G401.6 (cell line): ENCODE data around the gene SLC30A5.
A peak's percentile ranks its signal among the peaks of the same experiment; 100 is the strongest.
"Not testable (repeated sequence)": the region's sequence is repeated elsewhere in the genome, so short reads cannot be mapped to it uniquely, and the experiment has no call there.

Source experiments
- FAIRE-seq: peaks from 2 replicates; lab custom pipeline; 2012; peaks lifted over from hg19 to GRCh38; lab: Jason Lieb, UNC

The SLC30A5 gene

DNA sequence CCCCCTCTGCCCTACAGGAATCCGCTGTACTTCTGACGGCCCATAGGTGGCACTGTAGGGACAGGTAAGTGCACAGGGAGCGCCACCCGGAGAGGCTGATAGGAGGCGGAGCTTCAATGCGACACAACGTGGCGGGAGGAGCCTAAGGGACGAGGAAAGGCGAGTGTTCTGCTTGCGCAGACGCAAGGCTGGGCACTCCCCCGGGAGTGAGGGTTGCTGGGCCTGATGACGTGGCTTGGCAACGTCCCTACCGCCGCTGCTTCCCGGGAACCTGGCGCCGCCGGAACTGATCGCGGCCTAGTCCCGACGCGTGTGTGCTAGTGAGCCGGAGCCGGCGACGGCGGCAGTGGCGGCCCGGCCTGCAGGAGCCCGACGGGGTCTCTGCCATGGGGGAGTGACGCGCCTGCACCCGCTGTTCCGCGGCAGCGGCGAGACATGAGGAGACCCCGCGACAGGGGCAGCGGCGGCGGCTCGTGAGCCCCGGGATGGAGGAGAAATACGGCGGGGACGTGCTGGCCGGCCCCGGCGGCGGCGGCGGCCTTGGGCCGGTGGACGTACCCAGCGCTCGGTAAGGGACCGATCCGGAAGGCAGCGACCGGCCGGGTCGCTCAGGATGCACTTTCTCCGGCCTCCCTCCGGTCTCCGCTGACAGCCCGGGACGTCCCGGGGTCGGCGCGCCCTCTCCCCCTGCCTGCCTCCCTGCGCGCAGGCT lies at the start of gene SLC30A5:
TSS of gene SLC30A5 (plus strand) at position 244 of the 712 bp plus-strand sequence. CDS start at position 486, 242 bp downstream.
- peak; percentile 97 for FAIRE-seq

DNA sequence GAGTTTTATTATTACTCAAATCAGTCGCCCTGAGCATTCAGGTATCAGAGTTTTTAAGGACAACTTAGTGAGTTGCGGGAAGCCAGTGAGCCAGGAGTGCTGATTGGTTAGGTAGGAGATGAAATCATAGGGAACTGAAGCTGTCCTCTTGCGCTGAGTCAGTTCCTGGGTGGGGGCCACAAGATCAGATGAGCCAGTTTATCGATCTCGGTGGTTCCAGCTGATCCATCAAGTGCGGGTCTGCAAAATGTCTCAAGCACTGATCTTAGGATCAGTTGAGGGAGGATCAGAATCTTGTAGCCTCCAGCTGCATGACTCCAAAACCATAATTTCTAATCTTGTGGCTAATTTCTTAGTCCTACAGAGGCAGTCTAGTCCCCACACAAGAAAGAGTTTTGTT lies 48.6 kb upstream of the SLC30A5 start:
- not testable (repeated sequence) for FAIRE-seq

DNA sequence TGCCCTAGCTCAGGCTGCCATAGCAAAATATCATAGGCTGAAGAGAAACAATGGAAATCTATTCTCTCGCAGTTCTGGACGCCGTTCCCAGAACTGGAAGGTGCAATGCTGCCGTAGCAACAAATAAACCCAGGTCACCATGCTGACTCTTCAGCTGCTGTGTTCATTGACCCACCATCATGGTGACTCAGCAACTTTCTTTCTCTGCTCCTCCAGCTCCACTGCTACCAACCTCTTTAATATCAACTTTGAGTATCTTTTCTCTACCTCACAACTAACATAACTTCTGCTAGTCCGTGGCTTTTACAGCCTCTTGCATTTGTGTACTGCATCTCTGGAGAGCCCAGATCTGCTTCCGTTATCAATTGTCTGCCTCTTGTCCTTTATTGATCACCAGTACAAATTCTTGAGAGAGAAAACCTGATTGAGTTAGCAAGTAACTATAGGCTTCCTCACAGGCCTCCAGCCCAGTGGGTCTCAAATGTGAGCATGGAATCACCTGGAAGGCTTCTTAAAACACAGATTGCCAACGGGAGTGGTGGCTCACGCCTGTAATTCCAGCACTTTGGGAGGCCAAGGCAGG lies 47.3 kb upstream of the SLC30A5 start:
- no peak for FAIRE-seq

DNA sequence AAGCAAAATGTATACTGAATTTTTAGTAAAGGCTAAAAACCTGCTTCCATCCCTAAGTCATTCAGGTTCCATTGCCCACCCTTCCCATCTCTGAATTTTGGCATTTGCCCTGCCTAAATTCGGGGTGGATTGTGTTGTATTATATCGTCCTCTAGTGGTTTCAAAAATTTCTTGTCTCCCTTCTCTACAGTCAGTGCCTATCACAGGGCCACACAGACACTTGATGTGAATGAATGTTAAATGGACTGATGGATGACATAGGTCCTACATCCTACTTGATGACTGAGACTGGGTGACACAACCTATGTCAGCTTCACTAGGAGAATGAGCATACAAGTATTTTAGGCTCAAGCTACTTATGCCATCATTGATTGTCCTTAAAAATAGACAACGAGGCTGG lies 45.6 kb upstream of the SLC30A5 start:
- FAIRE-seq, result no peak

DNA sequence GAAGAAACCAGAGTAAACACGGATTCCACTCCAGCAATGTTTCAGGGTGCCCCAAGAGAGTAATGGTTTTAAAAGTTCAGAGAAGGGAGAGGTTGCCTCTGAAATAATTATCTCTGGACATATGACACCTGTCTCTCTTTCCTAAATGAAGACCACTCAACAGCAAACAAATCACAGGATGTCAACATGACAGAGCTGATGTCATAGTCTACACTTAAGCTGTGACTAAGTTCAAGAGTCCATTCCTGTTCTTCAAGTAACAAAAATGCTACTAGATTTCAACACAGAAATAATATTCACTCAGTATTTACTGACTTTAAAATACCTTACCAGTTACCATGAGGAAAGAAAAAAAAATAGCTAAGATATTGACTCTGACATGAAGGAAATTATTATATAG lies 44.7 kb upstream of the SLC30A5 start:
- FAIRE-seq, result no peak

DNA sequence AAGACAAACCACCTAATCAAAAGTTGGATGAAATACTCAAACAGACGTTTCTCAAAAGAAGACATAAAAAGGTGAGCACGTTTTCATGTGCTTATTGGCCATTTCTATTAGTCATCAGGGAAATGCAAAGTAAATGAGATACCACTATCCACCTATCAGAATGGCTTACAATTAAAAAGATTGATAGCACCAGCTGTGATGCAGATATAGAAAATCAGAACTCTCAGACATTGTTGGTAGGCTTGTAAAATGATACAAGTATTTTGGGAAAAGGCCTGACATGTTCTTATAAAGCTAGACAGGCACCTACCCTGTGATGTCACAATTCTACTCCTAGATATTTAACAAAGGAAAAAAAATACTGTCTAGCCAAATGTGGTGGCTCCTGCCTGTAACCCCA lies 44.0 kb upstream of the SLC30A5 start:
- no peak for FAIRE-seq

DNA sequence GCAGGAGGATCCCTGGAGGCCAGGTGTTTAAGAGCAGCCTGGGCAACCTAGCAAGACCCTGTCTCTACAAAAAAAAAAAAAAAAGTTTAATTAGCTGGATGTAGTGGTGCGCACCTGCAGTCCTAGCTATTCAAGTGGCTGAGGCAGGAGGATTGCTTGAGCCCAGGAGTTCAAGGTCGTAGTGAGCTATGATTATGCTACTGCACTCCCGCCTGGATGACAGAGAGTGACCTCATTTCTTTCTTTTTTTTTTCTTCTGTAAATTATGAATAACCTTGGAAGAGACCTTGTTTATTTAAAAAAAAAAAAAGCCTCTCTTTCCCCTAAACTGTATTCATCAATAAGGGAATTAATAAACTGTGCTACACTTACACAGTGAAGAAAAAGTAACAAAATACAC lies 43.6 kb upstream of the SLC30A5 start:
- no peak for FAIRE-seq

DNA sequence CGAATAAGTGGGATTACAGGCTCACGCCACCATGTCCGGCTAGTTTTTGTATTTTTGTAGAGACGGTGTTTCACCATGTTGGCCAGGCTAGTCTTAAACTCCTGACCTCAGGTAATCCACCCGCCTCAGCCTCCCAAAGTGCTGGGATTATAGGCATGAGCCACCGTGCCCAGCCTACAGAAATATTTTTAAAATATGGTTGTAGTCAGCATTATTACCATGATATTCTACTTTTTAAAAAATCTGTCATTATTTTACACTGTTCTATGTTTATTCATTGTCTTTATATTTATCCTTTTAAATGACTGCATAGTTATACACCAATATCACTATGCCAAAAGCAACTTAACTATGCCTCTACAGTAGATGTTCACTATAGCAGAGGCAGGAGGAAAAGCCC lies 41.6 kb upstream of the SLC30A5 start:
- no peak for FAIRE-seq

DNA sequence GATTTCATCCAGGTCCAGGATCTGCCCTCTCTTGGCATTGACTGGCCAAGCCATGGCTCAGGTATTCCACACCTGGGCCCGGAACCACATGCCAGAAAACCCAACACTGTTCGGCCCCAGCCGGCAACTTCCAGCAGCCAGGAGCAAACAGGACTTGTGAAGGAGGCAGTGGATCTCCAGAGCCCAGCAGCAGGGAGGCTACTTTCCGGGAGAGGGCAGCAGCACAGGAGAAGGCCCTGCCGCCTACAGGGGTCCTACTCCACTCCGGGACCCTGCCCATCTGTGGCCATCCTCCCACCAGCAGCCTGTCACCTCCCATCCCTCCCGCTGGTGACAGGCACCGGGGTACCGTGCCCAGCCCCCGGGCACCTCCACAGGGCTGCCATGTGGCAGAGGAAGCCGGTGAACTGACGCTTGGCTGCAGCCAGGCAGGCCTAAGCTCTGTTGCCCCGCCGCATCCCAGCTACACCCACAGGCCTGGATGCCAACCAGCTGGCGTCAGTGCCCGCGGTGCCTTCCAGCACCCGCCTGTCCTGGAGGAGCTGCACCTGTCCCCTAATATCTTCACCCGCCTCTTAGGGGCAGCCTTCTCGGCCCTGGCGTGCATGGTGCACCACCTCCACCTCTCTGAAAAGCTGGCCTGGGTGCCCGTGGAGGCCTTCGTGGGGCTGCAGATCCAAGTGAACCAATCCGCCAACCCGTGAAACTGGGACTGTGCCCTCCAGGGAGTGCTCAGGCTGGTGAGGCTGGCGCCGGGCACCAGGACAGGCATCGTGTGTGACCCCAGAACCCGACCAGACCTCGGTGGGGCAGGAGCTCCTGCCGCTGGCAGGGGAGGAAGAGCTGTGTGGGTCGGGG lies 18.9 kb upstream of the SLC30A5 start:
- FAIRE-seq, result no peak

DNA sequence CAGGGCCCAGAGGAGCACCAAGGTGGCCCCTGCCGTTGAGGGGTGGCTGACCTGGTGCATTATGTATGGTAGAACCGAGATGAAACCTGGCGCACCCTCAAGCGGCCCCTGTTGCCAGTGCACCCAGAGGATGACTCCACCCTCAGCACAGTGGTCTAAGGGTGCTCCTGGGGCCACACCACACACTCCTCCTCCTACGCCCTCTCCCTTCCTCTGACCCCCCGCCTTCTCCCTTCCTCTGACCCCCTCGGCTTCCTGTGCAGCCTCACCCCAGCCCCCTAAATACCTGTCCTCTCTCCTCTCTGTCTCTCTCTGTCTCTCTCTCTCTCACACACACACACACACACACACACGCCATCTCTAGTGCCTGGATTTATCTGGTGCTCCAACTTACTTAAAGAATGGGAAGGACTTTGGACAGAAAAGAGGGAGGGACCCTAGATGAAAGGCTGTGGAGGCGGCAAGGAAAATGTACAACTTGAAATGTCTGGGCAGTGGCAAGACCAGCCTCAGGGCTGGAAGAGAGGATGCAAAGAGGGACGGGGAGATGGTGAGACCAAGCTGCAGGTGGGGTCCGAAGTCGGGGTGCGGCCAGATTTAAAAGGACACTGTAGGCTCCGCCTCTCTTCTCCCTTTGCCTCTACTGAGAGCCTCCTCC lies 18.2 kb upstream of the SLC30A5 start:
- FAIRE-seq, result no peak

DNA sequence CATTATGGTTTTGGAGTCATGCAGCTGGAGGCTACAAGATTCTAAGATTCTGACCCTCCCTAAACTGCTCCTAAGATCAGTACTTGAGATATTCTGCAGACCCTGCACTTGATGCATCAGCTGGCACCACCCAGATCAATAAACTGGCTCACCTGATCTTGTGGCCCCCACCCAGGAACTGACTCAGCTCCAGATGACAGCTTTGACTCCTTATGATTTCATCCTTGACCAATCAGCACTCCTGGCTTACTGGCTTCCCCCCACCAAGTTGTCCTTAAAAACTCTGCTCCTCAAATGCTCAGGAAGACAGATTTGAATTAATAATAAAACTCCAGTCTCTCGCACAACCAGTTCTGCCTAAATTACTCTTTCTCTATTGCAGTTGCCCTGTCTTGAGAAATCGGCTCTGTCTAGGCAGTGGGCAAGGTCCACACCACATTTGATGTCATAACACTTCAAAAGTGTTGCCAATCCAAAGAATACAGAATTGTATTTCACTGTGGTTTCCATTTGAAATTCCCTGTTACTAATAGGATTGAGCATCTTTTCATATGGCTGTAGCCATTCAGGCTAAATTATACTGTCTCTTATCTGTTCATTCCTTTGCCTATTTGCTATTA lies 14.8 kb upstream of the SLC30A5 start:
- no peak for FAIRE-seq

DNA sequence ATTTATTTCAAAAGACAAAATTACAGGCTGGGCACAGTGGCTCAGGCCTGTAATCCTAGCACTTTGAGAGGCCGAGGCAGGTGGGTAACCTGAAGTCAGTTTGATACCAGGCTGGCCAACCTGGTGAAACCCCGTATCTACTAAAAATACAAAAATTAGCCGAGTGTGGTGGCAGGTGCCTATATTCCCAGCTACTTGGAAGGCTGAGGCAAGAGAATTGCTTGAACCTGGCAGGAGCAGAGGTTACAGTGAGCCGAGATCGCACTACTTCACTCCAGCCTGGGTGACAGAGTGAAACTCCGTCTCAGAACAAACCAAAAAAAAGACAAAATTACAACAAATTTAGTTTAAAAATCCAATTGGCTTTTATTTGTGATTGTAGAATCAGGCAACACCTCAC lies 14.3 kb upstream of the SLC30A5 start:
- FAIRE-seq, result no peak

DNA sequence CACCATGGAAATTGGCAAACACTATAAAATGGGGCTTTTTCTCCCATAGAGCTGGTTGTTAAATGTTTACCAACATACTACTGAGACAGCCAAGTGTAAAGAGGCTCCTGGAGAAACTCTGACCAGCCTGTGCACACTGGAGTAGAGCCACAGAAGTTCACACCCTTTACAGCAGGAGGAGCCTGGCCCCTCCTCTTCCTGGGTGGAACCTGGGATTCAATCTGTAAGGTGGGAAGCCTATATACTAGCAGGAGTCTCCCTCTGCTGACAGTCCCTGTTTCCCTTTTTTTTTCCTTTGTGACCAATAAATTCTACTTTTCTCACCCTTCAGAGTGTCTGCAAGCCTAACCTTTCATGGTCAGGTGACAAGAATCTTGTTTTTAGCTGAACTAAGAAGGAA lies 10.4 kb upstream of the SLC30A5 start:
- FAIRE-seq, result no peak

DNA sequence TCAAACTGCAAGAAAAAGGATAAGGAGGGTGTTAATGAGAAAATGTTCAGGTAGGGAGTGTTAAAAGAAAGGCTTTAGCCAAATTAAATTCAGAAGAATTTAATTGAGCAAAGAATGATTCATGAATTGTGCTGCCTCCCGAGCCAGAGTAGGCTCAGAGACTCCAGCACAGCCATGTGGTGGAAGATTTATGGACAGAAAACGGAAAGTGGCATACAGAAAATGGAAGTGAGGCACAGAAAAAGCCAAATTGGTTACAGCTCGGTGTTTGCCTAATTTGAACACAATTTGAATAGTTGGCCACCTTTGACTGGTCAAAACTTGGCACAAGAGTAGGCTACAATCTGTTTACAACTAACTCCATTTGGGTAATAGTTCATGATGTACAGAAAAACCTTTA lies 9.6 kb upstream of the SLC30A5 start:
- FAIRE-seq, result no peak

DNA sequence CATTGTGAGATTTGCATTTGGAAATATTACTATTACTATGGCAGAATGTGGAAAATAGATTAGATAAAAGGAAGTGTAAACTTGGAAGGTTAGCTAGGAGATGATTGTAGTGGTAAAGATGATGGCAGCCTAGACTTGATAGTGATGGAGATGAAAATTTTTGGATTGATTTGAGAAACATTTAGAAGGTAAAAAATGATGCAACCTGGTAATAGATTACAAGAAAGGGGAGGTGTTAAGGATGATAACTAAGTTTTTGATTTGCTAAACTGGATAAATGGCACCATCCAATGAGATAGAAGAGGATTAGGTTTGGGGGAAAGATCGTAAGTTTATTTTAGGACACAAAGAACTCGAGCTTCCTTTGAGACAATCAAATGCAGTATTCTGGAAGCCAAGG lies 8.9 kb upstream of the SLC30A5 start:
- no peak for FAIRE-seq

DNA sequence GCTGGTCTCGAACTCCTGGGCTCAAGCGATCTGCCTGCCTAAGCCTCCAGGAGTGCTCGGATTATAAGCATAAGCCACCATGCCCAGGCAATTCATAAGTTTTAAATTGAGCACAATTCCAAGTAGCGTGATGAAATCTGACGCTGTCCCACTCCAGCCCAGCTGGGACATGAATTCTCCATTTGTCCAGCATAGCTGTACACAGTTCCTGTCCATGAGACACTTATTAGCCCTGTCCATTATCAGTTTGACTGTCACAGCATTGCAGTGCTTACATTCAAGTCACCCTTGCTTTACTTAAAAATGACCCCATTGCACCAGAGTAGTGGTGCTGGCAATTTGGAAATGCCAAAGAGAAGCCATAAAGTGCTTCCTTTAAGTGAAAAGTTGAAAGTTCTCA lies 7.6 kb upstream of the SLC30A5 start:
- no peak for FAIRE-seq

DNA sequence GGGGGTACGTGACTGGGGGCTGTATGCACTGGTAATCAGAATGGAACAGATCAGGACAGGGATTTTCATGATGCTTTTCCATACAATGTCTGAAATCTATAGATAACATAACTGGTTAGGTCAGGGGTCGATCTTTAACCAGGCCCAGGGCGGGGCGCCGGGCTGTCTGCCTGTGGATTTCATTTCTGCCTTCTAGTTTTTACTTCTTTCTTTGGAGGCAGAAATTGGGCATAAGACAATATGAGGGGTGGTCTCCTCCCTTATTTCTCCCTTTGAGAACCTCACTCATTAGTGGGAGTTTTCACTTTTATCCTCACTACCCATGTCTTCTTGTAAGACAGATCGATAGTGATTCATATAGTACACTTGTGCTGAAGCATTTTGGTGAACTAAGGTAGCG lies 5.8 kb upstream of the SLC30A5 start:
- FAIRE-seq, result not testable (repeated sequence)

DNA sequence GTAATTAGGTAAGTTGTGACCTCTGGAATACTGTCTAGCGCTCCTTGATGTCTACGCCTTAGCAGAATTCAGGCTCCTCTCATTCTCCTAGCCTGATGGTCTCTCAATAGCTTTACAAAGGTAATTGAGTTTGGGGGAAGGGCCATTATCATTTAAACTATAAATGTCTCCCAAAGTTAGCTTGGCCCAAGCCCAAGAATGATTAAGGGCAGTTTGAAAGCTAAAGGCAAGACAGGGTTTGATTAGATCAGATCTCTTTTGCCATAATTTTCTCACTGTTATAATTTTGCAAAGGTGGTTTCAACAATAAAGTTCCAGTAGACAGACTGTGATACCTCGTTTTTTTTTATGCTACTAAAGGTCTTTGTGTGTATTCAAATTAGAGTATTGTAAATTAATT lies 3.7 kb upstream of the SLC30A5 start:
- FAIRE-seq, result no peak

DNA sequence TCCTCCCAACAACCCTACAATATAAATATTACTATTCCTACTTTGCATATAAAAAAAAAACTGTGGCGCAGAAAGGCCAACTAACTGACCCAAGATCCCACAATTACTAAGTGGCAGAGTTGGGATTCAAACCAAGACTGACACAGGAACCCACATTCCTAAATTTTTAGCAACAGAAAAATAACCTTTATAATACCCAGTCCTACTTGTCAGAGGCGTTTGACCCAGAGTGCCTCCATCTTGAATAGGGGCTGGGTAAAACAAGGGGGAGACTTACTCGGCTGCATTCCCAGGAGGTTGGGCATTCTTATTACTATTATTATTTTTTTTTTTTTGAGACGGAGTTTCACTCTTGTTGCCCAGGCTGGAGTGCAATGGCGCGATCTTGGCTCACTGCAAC lies 2.0 kb upstream of the SLC30A5 start:
- no peak for FAIRE-seq

DNA sequence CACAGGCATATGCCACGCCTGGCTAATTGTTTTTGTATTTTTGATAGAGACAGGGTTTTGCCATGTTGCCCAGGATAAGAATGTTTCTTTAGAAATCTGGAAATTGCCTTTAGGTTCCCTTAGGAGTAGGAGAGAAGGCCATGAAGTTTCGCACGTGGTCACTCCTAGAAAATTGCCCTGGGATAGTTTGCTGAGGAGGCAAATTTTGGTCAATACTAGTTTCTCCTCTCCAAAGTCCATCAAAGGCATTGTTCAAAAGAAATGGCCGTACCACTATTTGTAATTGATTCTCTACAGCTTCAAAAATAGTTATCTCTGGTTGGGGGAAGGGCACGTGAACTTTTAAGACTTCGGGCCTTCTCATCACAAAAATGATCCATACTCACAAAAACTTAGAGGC lies 845 bp upstream of the SLC30A5 start:
- FAIRE-seq, result no peak

DNA sequence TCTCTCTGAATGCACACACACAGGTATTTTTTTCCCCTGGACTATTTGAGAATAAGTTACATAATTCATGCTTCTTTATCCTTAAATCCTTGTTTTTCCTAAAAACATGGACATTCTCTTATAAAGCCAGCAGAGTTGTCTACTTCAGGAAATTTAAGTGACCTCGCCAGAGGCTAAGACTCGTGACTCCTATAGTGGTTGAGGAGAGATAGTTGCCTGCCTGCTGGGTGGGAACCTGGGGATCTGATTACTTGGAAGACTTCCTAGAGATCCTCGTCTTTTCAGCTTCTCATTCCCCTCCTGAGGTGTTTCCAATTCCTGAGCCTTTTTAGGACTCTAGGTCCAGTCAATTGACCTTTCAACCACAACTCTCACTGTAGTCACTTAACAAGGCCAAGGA lies 5.5 kb downstream of the SLC30A5 start:
- FAIRE-seq, result no peak

DNA sequence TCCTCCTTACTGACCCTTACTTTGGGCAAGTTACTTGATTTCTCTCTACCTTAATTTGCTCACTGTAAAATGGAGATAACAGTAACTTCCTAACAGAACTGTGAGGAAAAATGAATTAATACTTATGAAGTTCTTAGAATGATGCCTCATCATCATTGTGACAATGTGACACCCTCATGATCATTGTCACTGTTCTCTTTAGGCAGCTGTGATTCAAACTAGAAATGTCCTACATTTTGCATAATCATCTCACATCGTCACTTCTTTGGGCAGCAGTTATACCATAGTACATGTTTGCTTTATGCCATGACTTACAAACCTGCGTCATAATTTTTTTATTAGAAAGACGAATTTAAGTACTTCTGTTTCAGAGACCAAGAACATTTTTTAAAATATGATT lies 9.7 kb downstream of the SLC30A5 start:
- FAIRE-seq, result no peak
